ENCODE data around the gene LATS2.

GRCh38 chr13:21086929-21087328 is 25.5 kb upstream of the LATS2 start:
- TF ChIP-seq POLR2AphosphoS5 (IDR thresholded peaks at IDR 0.05) (no peak), EP300 (IDR thresholded peaks at IDR 0.05) (no peak), CTCF (IDR thresholded peaks at IDR 0.05) (no peak)
